ENCODE results near the gene CNGA3. TPM values are rescaled to one million over a fixed set of nuclear protein-coding genes. Genes with fewer than 3 reads are reported as not detected.

CNGA3 gene
- polyA plus RNA-seq, 2 of the 4 experiments (the other 2 are of a cell fraction), result not detected

DNA sequence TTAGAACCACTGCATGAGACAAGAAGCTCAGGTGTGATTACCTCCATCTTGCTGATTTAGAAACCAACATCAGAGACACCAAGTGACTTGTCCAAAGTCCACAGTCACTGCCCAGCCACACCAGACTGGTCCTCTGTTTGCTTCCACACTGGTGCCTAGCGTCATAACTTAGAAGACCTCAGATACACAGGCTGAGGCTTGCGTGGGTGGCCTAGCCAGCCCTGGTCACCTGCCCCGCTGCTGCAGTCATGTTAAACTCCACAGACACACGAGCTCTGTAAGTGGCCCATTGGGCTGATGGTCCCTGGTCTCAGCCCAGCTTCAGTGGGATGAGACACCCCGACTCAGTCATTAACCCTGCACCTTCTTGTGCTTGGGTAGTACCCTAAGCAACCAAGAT lies 47.1 kb downstream of the CNGA3 start:
- FAIRE-seq, result no peak
- H3K4me1 ChIP-seq, result no peaks in the 10 kb centered on the region
- 59% methylated on average over 3 of the region's 5 CpGs for WGBS (ENCODE audit: missing lambda C conversion rate)
- H3K27ac ChIP-seq, result no peak overlapping the region
- H3K9me3 ChIP-seq, result no peaks in the 10 kb centered on the region
- ATAC-seq, result no peak
- DNase-seq (ENCODE audit: low read depth in 1 of 2, low spot score in 1 of 2), result no peak
- ChIA-PET POLR2A (no interaction called here), CTCF (interaction anchor here (0.9 to 1.4 kb wide), 3 partner anchors 8 to 684 kb away, joined by 3 to 4 read pairs (median 4); no protein-coding TSS in a partner anchor)
- no peak overlapping the region for H3K4me2 ChIP-seq
- TF ChIP-seq NPAS2 (CRISPR knock-in tag; IDR thresholded peaks at IDR 0.05; ENCODE audit: borderline replicate concordance), result no peak
- no peak for TF ChIP-seq EHF (CRISPR knock-in tag; IDR thresholded peaks at IDR 0.05)
- no peak for TF ChIP-seq ZC3H11A (IDR thresholded peaks at IDR 0.05)
- TF ChIP-seq, protein P1, sequence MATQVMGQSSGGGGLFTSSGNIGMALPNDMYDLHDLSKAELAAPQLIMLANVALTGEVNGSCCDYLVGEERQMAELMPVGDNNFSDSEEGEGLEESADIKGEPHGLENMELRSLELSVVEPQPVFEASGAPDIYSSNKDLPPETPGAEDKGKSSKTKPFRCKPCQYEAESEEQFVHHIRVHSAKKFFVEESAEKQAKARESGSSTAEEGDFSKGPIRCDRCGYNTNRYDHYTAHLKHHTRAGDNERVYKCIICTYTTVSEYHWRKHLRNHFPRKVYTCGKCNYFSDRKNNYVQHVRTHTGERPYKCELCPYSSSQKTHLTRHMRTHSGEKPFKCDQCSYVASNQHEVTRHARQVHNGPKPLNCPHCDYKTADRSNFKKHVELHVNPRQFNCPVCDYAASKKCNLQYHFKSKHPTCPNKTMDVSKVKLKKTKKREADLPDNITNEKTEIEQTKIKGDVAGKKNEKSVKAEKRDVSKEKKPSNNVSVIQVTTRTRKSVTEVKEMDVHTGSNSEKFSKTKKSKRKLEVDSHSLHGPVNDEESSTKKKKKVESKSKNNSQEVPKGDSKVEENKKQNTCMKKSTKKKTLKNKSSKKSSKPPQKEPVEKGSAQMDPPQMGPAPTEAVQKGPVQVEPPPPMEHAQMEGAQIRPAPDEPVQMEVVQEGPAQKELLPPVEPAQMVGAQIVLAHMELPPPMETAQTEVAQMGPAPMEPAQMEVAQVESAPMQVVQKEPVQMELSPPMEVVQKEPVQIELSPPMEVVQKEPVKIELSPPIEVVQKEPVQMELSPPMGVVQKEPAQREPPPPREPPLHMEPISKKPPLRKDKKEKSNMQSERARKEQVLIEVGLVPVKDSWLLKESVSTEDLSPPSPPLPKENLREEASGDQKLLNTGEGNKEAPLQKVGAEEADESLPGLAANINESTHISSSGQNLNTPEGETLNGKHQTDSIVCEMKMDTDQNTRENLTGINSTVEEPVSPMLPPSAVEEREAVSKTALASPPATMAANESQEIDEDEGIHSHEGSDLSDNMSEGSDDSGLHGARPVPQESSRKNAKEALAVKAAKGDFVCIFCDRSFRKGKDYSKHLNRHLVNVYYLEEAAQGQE (IDR thresholded peaks at IDR 0.05), result no peak
- no peak for TF ChIP-seq FOXS1 (CRISPR knock-in tag; IDR thresholded peaks at IDR 0.05)
- TF ChIP-seq ZSCAN20 (CRISPR knock-in tag; IDR thresholded peaks at IDR 0.05), result no peak
- TF ChIP-seq, protein P2, sequence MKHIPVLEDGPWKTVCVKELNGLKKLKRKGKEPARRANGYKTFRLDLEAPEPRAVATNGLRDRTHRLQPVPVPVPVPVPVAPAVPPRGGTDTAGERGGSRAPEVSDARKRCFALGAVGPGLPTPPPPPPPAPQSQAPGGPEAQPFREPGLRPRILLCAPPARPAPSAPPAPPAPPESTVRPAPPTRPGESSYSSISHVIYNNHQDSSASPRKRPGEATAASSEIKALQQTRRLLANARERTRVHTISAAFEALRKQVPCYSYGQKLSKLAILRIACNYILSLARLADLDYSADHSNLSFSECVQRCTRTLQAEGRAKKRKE (CRISPR knock-in tag; IDR thresholded peaks at IDR 0.05; ENCODE audit: low read depth), result no peak
- no peak for TF ChIP-seq POLR2AphosphoS2 (conservative IDR thresholded peaks at IDR 0.05; ENCODE audit: low read length)
- no peak overlapping the region for H3K4me3 ChIP-seq

DNA sequence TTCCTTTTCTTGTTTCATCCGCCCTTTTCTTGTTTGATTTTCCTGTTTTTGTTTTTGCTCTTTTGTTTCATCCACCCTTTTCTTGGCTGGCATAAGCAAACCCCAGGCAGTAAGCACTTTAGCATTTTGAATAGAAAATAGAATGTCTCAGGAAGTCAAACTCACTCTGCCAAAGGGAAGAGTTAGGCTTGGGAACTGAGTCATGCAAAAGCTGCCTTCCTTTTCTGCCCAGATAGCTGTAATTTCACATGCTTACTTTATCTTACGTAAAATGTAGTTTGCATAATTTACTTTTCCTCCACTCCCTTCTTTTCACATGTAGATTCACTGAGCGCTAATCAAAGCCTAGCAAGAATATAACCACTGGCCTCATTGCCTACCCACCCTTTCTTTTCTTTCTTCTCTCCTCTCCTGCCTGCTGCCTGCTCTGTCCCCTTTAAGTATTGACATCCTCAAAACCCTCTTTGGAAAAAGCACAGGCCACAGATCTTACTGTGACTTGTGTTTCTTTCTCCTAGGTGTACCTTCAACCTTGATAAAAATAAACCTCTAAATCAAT lies 48.4 kb downstream of the CNGA3 start:
- 76% methylated on average over 3 of the region's 3 CpGs for WGBS (ENCODE audit: missing lambda C conversion rate)
- Histone ChIP-seq H3K4me2 (no peak overlapping the region), H3K4me3 (no peak overlapping the region), H3K4me1 (no peaks in the 10 kb centered on the region), H3K27ac (no peak overlapping the region), H3K9me3 (no peaks in the 10 kb centered on the region)
- FAIRE-seq, result no peak
- TF ChIP-seq BHLHE40 (IDR thresholded peaks at IDR 0.05; ENCODE audit: low read depth, low read length) (no peak), HOXA7 (CRISPR knock-in tag; IDR thresholded peaks at IDR 0.05) (no peak), RFX5 (IDR thresholded peaks at IDR 0.05) (no peak), ESRRA (IDR thresholded peaks at IDR 0.05; ENCODE audit: borderline replicate concordance, low read length) (no peak), ZFP36 (IDR thresholded peaks at IDR 0.05; ENCODE audit: borderline replicate concordance, partially characterized antibody) (no peak), CBX2 (IDR thresholded peaks at IDR 0.05; ENCODE audit: borderline replicate concordance, low read depth) (no peak), FOSL2 (IDR thresholded peaks at IDR 0.05) (no peak), FOSL2 (CRISPR knock-in tag; IDR thresholded peaks at IDR 0.05) (no peak), JUNB (IDR thresholded peaks at IDR 0.05) (no peak), TFCP2L1 (CRISPR knock-in tag; IDR thresholded peaks at IDR 0.05) (no peak), CHD2 (IDR thresholded peaks at IDR 0.05; ENCODE audit: low read length, partially characterized antibody) (no peak), NR3C1 (IDR thresholded peaks at IDR 0.05) (no peak), HDAC2 (IDR thresholded peaks at IDR 0.05) (no peak), SREBF2 (IDR thresholded peaks at IDR 0.05) (no peak), CHD4 (IDR thresholded peaks at IDR 0.05; ENCODE audit: borderline replicate concordance) (no peak), HEYL (CRISPR knock-in tag; IDR thresholded peaks at IDR 0.05) (no peak)
- TF ChIP-seq, protein P2 (CRISPR knock-in tag; IDR thresholded peaks at IDR 0.05; ENCODE audit: low read depth), result no peak
- TF ChIP-seq, protein P3, sequence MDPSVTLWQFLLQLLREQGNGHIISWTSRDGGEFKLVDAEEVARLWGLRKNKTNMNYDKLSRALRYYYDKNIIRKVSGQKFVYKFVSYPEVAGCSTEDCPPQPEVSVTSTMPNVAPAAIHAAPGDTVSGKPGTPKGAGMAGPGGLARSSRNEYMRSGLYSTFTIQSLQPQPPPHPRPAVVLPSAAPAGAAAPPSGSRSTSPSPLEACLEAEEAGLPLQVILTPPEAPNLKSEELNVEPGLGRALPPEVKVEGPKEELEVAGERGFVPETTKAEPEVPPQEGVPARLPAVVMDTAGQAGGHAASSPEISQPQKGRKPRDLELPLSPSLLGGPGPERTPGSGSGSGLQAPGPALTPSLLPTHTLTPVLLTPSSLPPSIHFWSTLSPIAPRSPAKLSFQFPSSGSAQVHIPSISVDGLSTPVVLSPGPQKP (IDR thresholded peaks at IDR 0.05; ENCODE audit: low read depth, low read length), result no peak
- TF ChIP-seq, protein P4, sequence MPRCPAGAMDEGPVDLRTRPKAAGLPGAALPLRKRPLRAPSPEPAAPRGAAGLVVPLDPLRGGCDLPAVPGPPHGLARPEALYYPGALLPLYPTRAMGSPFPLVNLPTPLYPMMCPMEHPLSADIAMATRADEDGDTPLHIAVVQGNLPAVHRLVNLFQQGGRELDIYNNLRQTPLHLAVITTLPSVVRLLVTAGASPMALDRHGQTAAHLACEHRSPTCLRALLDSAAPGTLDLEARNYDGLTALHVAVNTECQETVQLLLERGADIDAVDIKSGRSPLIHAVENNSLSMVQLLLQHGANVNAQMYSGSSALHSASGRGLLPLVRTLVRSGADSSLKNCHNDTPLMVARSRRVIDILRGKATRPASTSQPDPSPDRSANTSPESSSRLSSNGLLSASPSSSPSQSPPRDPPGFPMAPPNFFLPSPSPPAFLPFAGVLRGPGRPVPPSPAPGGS (IDR thresholded peaks at IDR 0.05), result no peak
- no peak for ATAC-seq
- CTCF ChIA-PET, result interaction anchor here (0.6 kb wide), 1 partner anchor 208 kb away, joined by 3 read pairs; no protein-coding TSS in a partner anchor
- POLR2A ChIA-PET, result no interaction called here
- DNase-seq (ENCODE audit: low read depth in 1 of 2, low spot score in 1 of 2), result no peak
